HCT116 (cell line): ENCODE results near the gene AIDA.

Source experiments
- EZH2phosphoT487 ChIP-seq: fragments of 200-600 bp; IDR thresholded peaks from 2 replicates; pipeline ENCODE4 v1.6.1; 2018; ENCODE audit warnings: antibody characterized with exemption, borderline replicate concordance
- FOSL1 ChIP-seq: IDR thresholded peaks from 2 replicates; pipeline ENCODE4 v1.6.1; 2012; ENCODE audit warnings: low read depth
- POLR2A ChIP-seq: IDR thresholded peaks from 2 replicates; pipeline ENCODE4 v1.7.0; 2011; ENCODE audit warnings: borderline replicate concordance; ENCODE audit not compliant: insufficient read depth, insufficient read length; ENCODE audit errors: extremely low read depth
- RAD21 ChIP-seq: IDR thresholded peaks from 2 replicates; pipeline ENCODE4 v1.6.1; 2012; ENCODE audit warnings: low read depth, mild to moderate bottlenecking
- SRF ChIP-seq: IDR thresholded peaks from 2 replicates; pipeline ENCODE4 v1.6.1; 2012; ENCODE audit warnings: low read depth
- TF ChIP-seq, protein P1 (sequence below): IDR thresholded peaks from 2 replicates; pipeline ENCODE4 v1.6.1; 2012
- TF ChIP-seq, protein P2 (sequence below): IDR thresholded peaks from 2 replicates; pipeline ENCODE4 v1.6.1; 2012; ENCODE audit warnings: low read depth
- TF ChIP-seq, protein P3 (sequence below), 3 experiments: fragments of 200-600 bp in 1 of 3; sonication (generic) in 1 of 3; IDR thresholded peaks in 2 of 3; conservative IDR thresholded peaks in 1 of 3; 2 replicates each; pipeline ENCODE4 v1.5.1; 2012 to 2017; ENCODE audit warnings: low read depth in 2 of 3, low read length in 2 of 3, antibody characterized with exemption in 1 of 3, borderline replicate concordance in 1 of 3, control low read depth in 1 of 3, mild to moderate bottlenecking in 1 of 3, mixed read lengths in 1 of 3, mixed run types in 1 of 3, moderate library complexity in 1 of 3; ENCODE audit not compliant: insufficient read depth in 1 of 3
- TF ChIP-seq, protein P4 (sequence below): IDR thresholded peaks from 2 replicates; pipeline ENCODE4 v1.6.1; 2012

DNA sequence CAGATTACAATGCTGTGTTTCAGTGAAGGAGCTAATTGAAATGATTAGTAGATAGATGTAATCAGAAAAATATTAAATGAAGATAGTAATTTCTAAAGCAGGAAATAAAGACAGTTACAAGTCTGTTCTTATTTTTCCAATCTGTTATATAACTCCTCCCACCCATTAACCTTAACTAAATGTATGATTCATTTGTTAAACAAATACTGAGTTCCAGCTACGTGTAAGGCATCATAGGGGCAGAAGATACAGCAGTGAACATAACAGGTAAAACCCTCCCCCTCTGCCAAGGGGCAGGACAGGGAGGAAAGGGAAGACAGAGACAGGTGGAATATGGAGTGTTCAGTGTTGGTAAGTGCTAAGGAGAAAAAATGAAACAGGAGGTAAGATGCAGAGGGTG lies 24.7 kb upstream of the AIDA start, which contains the start of gene FAM177B:
- TF ChIP-seq, protein P1, sequence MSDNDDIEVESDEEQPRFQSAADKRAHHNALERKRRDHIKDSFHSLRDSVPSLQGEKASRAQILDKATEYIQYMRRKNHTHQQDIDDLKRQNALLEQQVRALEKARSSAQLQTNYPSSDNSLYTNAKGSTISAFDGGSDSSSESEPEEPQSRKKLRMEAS, result no peak
- no peak for TF ChIP-seq EZH2phosphoT487
- no peak for TF ChIP-seq SRF
- no peak for TF ChIP-seq RAD21
- TF ChIP-seq, protein P2, sequence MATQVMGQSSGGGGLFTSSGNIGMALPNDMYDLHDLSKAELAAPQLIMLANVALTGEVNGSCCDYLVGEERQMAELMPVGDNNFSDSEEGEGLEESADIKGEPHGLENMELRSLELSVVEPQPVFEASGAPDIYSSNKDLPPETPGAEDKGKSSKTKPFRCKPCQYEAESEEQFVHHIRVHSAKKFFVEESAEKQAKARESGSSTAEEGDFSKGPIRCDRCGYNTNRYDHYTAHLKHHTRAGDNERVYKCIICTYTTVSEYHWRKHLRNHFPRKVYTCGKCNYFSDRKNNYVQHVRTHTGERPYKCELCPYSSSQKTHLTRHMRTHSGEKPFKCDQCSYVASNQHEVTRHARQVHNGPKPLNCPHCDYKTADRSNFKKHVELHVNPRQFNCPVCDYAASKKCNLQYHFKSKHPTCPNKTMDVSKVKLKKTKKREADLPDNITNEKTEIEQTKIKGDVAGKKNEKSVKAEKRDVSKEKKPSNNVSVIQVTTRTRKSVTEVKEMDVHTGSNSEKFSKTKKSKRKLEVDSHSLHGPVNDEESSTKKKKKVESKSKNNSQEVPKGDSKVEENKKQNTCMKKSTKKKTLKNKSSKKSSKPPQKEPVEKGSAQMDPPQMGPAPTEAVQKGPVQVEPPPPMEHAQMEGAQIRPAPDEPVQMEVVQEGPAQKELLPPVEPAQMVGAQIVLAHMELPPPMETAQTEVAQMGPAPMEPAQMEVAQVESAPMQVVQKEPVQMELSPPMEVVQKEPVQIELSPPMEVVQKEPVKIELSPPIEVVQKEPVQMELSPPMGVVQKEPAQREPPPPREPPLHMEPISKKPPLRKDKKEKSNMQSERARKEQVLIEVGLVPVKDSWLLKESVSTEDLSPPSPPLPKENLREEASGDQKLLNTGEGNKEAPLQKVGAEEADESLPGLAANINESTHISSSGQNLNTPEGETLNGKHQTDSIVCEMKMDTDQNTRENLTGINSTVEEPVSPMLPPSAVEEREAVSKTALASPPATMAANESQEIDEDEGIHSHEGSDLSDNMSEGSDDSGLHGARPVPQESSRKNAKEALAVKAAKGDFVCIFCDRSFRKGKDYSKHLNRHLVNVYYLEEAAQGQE, result no peak
- TF ChIP-seq, protein P3, sequence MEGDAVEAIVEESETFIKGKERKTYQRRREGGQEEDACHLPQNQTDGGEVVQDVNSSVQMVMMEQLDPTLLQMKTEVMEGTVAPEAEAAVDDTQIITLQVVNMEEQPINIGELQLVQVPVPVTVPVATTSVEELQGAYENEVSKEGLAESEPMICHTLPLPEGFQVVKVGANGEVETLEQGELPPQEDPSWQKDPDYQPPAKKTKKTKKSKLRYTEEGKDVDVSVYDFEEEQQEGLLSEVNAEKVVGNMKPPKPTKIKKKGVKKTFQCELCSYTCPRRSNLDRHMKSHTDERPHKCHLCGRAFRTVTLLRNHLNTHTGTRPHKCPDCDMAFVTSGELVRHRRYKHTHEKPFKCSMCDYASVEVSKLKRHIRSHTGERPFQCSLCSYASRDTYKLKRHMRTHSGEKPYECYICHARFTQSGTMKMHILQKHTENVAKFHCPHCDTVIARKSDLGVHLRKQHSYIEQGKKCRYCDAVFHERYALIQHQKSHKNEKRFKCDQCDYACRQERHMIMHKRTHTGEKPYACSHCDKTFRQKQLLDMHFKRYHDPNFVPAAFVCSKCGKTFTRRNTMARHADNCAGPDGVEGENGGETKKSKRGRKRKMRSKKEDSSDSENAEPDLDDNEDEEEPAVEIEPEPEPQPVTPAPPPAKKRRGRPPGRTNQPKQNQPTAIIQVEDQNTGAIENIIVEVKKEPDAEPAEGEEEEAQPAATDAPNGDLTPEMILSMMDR (IDR thresholded peaks at IDR 0.05 in 2 of 3, conservative IDR thresholded peaks at IDR 0.05 in 1 of 3; ENCODE audit: borderline replicate concordance in 1 of 3, insufficient read depth in 1 of 3, low read depth in 2 of 3, low read length in 2 of 3), result no peak
- TF ChIP-seq, protein P4, sequence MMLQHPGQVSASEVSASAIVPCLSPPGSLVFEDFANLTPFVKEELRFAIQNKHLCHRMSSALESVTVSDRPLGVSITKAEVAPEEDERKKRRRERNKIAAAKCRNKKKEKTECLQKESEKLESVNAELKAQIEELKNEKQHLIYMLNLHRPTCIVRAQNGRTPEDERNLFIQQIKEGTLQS, result no peak
- TF ChIP-seq FOSL1, result no peak
- no peak for TF ChIP-seq POLR2A
